ENCODE data around the gene ABCC12. TPM values are rescaled to one million over a fixed set of nuclear protein-coding genes. Genes with fewer than 3 reads are reported as not detected.

The ABCC12 gene
- polyA plus RNA-seq, 1 donor (not counting 4 experiments of a cell fraction or from before 2014, with no cell fraction given): not detected

DNA sequence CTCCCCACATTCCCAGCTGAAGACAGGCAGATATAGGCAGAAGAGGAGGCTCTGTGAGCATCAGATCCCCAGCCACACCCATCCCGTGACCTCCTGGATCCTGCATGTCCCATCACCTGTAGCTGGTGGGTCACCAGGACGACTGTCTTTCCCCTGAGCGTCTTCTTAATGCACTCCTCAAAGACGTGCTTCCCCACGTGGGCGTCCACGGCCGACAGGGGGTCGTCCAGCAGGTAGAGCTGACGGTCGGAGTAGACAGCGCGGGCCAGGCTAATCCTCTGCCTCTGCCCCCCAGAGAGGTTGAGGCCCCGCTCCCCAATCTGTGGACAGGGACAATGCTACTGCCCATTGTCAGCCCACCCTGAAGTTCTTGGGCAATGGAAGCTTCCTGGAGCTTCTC is 40.5 kb downstream of the ABCC12 start:
- dilution Hi-C loops (cut with MboI; ENCODE audit: extremely low pct_ligation_motif_present, low sequenced_read_pairs): no loop called here
- H3K4me3 ChIP-seq (ENCODE audit: control insufficient read depth in 2 of 3, extremely low read depth in 1 of 3, insufficient read depth in 2 of 3, low read depth in 1 of 3, low read length in 3 of 3): no peak overlapping the region

GRCh38 chr16:48114410-48114809 is 41.4 kb downstream of the ABCC12 start:
- Histone ChIP-seq H3K79me2 (ENCODE audit: control insufficient read depth, insufficient read depth, low read length) (no peaks in the 10 kb centered on the region), H3K36me3 (ENCODE audit: control insufficient read depth in 2 of 2, extremely low read depth in 1 of 2, insufficient read depth in 2 of 2, low read length in 2 of 2) (no peaks in the 10 kb centered on the region), H3K9me3 (ENCODE audit: control insufficient read depth, low read depth, low read length) (no peaks in the 10 kb centered on the region), H2AFZ (ENCODE audit: control insufficient read depth, low read length) (no peak overlapping the region), H3K27me3 (ENCODE audit: control insufficient read depth, extremely low read depth, insufficient read depth, low read length) (peaks cover 26% of the 10 kb centered on the region), H3K9me1 (ENCODE audit: control insufficient read depth, extremely low read depth, insufficient read depth, low read length) (no peaks in the 10 kb centered on the region), H4K20me1 (ENCODE audit: control insufficient read depth, extremely low read depth, insufficient read depth, low read length) (no peaks in the 10 kb centered on the region), H3K4me1 (ENCODE audit: control insufficient read depth, extremely low read depth, insufficient read depth, low read length) (no peaks in the 10 kb centered on the region), H3K4me2 (ENCODE audit: control insufficient read depth, extremely low read depth, insufficient read depth, low read depth, low read length) (no peak overlapping the region), H3K4me3 (ENCODE audit: control insufficient read depth in 2 of 3, extremely low read depth in 1 of 3, insufficient read depth in 2 of 3, low read depth in 1 of 3, low read length in 3 of 3) (no peak overlapping the region), H3K9ac (ENCODE audit: control insufficient read depth, extremely low read depth, insufficient read depth, low read length) (no peak overlapping the region), H3K27ac (ENCODE audit: control insufficient read depth, insufficient read depth, low read length) (no peak overlapping the region)
- dilution Hi-C loops (cut with MboI; ENCODE audit: extremely low pct_ligation_motif_present, low sequenced_read_pairs): no loop called here
- FAIRE-seq (no peak), DNase-seq (ENCODE audit: low read depth, low spot score) (no peak)
- no peak for TF ChIP-seq EZH2 (IDR thresholded peaks at IDR 0.05; ENCODE audit: low read length)
- TF ChIP-seq, protein P1, sequence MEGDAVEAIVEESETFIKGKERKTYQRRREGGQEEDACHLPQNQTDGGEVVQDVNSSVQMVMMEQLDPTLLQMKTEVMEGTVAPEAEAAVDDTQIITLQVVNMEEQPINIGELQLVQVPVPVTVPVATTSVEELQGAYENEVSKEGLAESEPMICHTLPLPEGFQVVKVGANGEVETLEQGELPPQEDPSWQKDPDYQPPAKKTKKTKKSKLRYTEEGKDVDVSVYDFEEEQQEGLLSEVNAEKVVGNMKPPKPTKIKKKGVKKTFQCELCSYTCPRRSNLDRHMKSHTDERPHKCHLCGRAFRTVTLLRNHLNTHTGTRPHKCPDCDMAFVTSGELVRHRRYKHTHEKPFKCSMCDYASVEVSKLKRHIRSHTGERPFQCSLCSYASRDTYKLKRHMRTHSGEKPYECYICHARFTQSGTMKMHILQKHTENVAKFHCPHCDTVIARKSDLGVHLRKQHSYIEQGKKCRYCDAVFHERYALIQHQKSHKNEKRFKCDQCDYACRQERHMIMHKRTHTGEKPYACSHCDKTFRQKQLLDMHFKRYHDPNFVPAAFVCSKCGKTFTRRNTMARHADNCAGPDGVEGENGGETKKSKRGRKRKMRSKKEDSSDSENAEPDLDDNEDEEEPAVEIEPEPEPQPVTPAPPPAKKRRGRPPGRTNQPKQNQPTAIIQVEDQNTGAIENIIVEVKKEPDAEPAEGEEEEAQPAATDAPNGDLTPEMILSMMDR (optimal IDR thresholded peaks at IDR 0.05 in 1 of 3, IDR thresholded peaks at IDR 0.05 in 1 of 3, conservative IDR thresholded peaks at IDR 0.05 in 1 of 3; ENCODE audit: extremely low read depth in 1 of 3, insufficient read depth in 2 of 3, low read length in 3 of 3): no peak

More for the DNA sequence above, 40.5 kb downstream of the ABCC12 start:
- Histone ChIP-seq H3K27ac (ENCODE audit: control insufficient read depth, insufficient read depth, low read length) (no peak overlapping the region), H3K9ac (ENCODE audit: control insufficient read depth, extremely low read depth, insufficient read depth, low read length) (no peak overlapping the region), H4K20me1 (ENCODE audit: control insufficient read depth, extremely low read depth, insufficient read depth, low read length) (no peaks in the 10 kb centered on the region), H3K4me2 (ENCODE audit: control insufficient read depth, extremely low read depth, insufficient read depth, low read depth, low read length) (no peak overlapping the region), H3K9me1 (ENCODE audit: control insufficient read depth, extremely low read depth, insufficient read depth, low read length) (no peaks in the 10 kb centered on the region), H3K79me2 (ENCODE audit: control insufficient read depth, insufficient read depth, low read length) (no peaks in the 10 kb centered on the region), H3K27me3 (ENCODE audit: control insufficient read depth, extremely low read depth, insufficient read depth, low read length) (peaks cover 20% of the 10 kb centered on the region), H3K4me1 (ENCODE audit: control insufficient read depth, extremely low read depth, insufficient read depth, low read length) (no peaks in the 10 kb centered on the region), H3K36me3 (ENCODE audit: control insufficient read depth in 2 of 2, extremely low read depth in 1 of 2, insufficient read depth in 2 of 2, low read length in 2 of 2) (no peaks in the 10 kb centered on the region), H3K9me3 (ENCODE audit: control insufficient read depth, low read depth, low read length) (no peaks in the 10 kb centered on the region), H2AFZ (ENCODE audit: control insufficient read depth, low read length) (no peak overlapping the region)
- no peak for DNase-seq (ENCODE audit: low read depth, low spot score)
- FAIRE-seq: no peak
- TF ChIP-seq EZH2 (IDR thresholded peaks at IDR 0.05; ENCODE audit: low read length): no peak
- TF ChIP-seq, protein P1 (optimal IDR thresholded peaks at IDR 0.05 in 1 of 3, IDR thresholded peaks at IDR 0.05 in 1 of 3, conservative IDR thresholded peaks at IDR 0.05 in 1 of 3; ENCODE audit: extremely low read depth in 1 of 3, insufficient read depth in 2 of 3, low read length in 3 of 3): no peak
